ENCODE results near the gene LEMD2. TPM values are rescaled to one million over a fixed set of nuclear protein-coding genes. Genes with fewer than 3 reads are reported as not detected.

LEMD2 gene
- total RNA-seq, 4 donors from 2014 or later: 44.3 to 99.2 (median 55.6) TPM

DNA sequence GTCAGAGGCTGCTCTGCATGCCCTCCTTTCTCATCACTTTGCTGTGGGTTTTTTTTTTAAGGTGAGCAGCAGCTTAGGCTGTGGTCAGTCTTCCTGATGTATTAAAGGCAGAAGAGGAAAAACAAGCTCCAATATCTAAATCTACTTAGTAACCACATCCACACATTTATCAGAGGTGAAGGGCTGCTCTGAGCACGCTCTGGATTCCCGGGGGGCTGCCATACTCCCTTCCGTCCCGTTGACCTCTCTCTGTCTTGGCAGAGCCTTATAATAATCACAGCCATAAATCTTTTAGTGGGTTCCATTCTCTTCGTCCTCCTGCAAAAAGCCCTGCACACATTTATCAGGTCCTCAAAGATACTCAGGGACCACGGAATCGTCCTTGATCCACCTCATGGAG lies 2.7 kb upstream of the LEMD2 start:
- DNase-seq (ENCODE audit: low spot score in 2 of 2): no peak
- no peaks in the 10 kb centered on the region for H3K36me3 ChIP-seq
- peaks cover 3% of the 10 kb centered on the region for H3K27me3 ChIP-seq
- WGBS: 86% methylated on average over 7 of the region's 7 CpGs
- TF ChIP-seq, protein P1, sequence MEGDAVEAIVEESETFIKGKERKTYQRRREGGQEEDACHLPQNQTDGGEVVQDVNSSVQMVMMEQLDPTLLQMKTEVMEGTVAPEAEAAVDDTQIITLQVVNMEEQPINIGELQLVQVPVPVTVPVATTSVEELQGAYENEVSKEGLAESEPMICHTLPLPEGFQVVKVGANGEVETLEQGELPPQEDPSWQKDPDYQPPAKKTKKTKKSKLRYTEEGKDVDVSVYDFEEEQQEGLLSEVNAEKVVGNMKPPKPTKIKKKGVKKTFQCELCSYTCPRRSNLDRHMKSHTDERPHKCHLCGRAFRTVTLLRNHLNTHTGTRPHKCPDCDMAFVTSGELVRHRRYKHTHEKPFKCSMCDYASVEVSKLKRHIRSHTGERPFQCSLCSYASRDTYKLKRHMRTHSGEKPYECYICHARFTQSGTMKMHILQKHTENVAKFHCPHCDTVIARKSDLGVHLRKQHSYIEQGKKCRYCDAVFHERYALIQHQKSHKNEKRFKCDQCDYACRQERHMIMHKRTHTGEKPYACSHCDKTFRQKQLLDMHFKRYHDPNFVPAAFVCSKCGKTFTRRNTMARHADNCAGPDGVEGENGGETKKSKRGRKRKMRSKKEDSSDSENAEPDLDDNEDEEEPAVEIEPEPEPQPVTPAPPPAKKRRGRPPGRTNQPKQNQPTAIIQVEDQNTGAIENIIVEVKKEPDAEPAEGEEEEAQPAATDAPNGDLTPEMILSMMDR (IDR thresholded peaks at IDR 0.05): no peak
- TF ChIP-seq POLR2A (IDR thresholded peaks at IDR 0.05) (no peak), EP300 (IDR thresholded peaks at IDR 0.05) (no peak), POLR2AphosphoS5 (IDR thresholded peaks at IDR 0.05) (no peak)
- H3K4me1 ChIP-seq: peaks cover 23% of the 10 kb centered on the region
- no peak overlapping the region for H3K27ac ChIP-seq
- H3K9me3 ChIP-seq: no peaks in the 10 kb centered on the region
- H3K4me3 ChIP-seq: no peak overlapping the region

DNA sequence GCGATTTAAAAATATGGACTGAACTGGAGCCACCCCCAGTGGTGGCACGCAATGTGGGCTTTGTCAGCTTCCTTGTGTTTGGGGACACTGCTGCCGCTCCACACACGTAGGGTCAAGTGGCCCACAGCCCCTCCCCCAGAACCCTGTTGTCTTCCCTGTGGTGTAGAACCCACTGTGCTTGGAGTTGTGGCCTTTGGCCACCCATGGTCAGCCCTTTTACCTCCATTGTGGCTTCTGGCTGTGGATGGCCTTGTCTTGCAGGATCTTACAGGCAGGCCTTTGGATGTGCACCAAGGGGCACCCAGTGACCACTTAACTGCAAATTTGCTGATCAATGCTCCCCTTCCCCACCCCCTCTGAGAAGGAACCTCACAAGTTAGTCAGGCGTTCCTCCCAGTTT lies 2.0 kb upstream of the LEMD2 start:
- Histone ChIP-seq H3K27me3 (peaks cover 3% of the 10 kb centered on the region), H3K4me1 (peaks cover 30% of the 10 kb centered on the region), H3K36me3 (no peaks in the 10 kb centered on the region), H3K27ac (no peak overlapping the region), H3K9me3 (no peaks in the 10 kb centered on the region), H3K4me3 (no peak overlapping the region)
- WGBS: 97% methylated on average over 5 of the region's 5 CpGs
- no peak for DNase-seq (ENCODE audit: low spot score in 2 of 2)
- TF ChIP-seq EP300 (IDR thresholded peaks at IDR 0.05) (no peak), POLR2AphosphoS5 (IDR thresholded peaks at IDR 0.05) (no peak), POLR2A (IDR thresholded peaks at IDR 0.05) (no peak)
- TF ChIP-seq, protein P1 (IDR thresholded peaks at IDR 0.05): no peak

DNA sequence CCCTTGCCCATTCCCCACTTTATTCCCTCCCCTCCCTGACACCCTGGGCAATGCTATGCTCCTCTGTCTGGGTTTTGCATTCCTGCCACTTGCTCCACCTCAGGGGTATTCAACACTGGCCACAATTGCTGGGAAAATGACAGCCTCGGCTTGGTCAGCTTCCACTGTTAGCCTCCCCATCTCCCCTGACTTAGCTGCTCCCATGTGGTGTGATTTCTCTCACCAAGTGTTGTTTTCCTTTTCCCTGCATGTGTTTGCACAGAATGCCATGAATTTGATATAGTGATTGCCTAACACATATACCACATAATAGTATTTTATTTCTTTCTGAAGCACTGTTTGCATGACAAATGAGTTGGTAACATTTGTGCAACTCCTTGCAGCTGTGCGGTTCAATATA lies 1.4 kb upstream of the LEMD2 start:
- Histone ChIP-seq H3K27me3 (no peaks in the 10 kb centered on the region), H3K36me3 (no peaks in the 10 kb centered on the region), H3K9me3 (no peaks in the 10 kb centered on the region), H3K4me1 (peaks cover 35% of the 10 kb centered on the region), H3K4me3 (no peak overlapping the region), H3K27ac (no peak overlapping the region)
- no peak for DNase-seq (ENCODE audit: low spot score in 2 of 2)
- TF ChIP-seq POLR2AphosphoS5 (IDR thresholded peaks at IDR 0.05) (no peak), POLR2A (IDR thresholded peaks at IDR 0.05) (no peak), EP300 (IDR thresholded peaks at IDR 0.05) (no peak)
- TF ChIP-seq, protein P1 (IDR thresholded peaks at IDR 0.05): no peak
- WGBS: 70% methylated on average over 2 of the region's 2 CpGs

DNA sequence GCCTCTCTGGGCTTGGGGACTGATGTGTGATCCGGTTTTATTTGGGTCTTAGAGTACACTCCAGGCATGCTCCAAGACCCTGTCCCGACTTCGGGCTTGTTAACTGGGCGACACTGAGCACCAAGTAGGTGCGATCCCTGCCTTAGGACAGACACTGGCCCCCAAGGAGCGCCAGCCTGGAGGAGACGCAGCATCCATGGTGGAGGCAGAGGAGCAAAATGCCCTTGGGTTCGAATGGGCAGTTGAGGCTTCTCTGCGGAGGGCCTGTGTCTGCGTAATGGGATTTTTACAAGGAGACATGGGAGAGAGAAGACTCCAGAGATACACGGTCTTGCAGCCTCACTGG lies 593 bp upstream of the LEMD2 start:
- 93% methylated on average over 11 of the region's 11 CpGs for WGBS
- Histone ChIP-seq H3K4me3 (peak overlapping the region; percentile 93), H3K9me3 (no peaks in the 10 kb centered on the region), H3K27ac (no peak overlapping the region), H3K27me3 (no peaks in the 10 kb centered on the region), H3K36me3 (peaks cover 7% of the 10 kb centered on the region), H3K4me1 (peaks cover 44% of the 10 kb centered on the region)
- DNase-seq (ENCODE audit: low spot score in 2 of 2): no peak
- no peak for TF ChIP-seq EP300 (IDR thresholded peaks at IDR 0.05)
- TF ChIP-seq, protein P1 (IDR thresholded peaks at IDR 0.05): no peak
- no peak for TF ChIP-seq POLR2A (IDR thresholded peaks at IDR 0.05)

DNA sequence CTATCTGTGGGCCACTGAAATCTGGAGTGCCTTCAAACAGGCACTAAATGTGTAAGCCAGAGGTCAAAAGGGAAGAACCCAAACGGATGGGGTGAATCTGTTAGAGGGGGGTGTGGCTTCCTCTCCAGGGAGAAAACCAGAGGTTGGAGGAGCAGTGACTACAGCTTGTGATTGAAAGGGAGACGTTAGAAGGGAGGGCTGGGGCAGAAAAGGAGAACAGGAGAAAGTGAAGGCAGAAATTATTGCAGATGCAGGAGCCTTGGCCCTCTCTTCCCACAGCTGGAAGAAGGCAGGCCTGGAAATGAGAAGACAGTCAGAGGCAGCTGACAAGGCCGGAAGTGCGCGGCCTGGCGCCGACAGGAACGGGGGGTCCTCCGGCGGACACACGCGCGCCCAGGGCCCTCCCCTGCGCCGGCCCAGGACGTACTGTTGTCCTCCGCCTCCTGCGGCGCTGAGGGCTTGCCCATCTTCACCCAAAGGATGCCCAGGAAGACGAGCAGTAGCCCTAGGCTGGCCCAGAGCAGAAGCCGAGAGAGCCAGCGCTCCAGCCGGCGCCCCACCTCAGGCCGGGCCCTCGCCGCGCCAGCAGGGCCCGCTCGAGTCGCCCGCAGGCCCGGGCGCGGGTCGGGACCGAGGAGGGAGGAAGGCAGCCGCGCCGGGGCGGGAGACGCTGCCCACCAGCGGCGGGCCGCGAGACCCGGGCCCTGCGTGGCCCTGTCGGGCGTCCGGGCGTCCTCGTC lies 806 bp downstream of the LEMD2 start:
- Histone ChIP-seq H3K9me3 (no peaks in the 10 kb centered on the region), H3K27ac (peak overlapping the region; percentile 99), H3K4me1 (peaks cover 49% of the 10 kb centered on the region), H3K4me3 (peak overlapping the region; percentile 93), H3K27me3 (no peaks in the 10 kb centered on the region), H3K36me3 (peaks cover 21% of the 10 kb centered on the region)
- TF ChIP-seq, protein P1 (IDR thresholded peaks at IDR 0.05): no peak
- TF ChIP-seq EP300 (IDR thresholded peaks at IDR 0.05) (no peak), POLR2A (IDR thresholded peaks at IDR 0.05) (peak in 1 of 2 donors; percentile 65), POLR2AphosphoS5 (IDR thresholded peaks at IDR 0.05) (peak in 1 of 3 donors; percentile 69)
- WGBS: 0% methylated on average over 12 of the region's 53 CpGs
- DNase-seq (ENCODE audit: low spot score in 2 of 2): peak; percentile 85 to 88

All from suprapubic skin (tissue), 4 donors.